Activated CD8-positive, alpha-beta memory T cell treated with anti-CD3 and anti-CD28 coated beads, Interleukin-2, amount 50 U/mL, for 4 hours (primary cell): ENCODE results near the gene CST6.

Source experiments
- DNase-seq: peaks from one replicate; pipeline ENCODE4 v3.0.0-alpha.2; 2020

CST6 gene

DNA sequence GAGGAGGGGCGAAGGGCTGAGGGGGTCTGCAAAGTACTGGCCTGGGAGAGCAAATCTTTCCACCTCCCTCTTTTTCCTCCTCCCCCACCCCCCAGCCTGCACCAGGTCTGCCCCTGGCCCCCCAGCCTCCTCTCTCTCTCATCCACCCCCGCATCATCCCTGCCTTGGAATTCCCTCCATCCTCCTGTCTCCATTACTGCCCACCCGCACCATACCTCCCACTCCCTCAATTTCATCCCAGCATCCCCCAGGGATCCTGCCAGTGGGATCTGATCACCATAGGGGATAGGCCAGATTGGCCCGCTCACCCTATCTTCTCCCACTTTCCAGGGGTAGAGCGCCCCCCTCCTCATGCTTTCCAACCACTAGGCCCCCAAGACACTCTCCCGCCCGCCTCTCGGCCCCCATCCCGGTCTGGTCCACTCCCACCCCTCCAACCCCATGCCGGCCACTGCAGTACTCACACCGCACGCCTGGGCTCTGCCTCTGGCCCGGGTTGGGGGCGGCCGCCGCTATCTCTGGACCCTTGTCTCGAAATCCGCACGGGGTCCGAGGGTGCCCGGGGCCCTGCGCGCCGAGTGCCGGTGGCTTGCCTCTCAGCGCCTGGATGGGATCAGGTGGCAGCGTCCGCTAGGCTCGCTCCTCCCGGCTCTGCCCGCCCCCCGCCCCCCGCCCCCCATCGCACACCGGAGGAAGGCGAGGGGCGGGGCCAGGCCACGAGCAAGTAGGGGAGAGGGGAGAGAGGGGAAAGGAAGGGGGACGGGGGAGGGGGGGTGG lies 36.9 kb downstream of the CST6 start, which contains the start of gene GAL3ST3:
GAL3ST3 (minus strand) TSS at position 615 of the 777 bp plus-strand sequence. CDS start 3,746 bp downstream, outside the sequence.
- no peak for DNase-seq

DNA sequence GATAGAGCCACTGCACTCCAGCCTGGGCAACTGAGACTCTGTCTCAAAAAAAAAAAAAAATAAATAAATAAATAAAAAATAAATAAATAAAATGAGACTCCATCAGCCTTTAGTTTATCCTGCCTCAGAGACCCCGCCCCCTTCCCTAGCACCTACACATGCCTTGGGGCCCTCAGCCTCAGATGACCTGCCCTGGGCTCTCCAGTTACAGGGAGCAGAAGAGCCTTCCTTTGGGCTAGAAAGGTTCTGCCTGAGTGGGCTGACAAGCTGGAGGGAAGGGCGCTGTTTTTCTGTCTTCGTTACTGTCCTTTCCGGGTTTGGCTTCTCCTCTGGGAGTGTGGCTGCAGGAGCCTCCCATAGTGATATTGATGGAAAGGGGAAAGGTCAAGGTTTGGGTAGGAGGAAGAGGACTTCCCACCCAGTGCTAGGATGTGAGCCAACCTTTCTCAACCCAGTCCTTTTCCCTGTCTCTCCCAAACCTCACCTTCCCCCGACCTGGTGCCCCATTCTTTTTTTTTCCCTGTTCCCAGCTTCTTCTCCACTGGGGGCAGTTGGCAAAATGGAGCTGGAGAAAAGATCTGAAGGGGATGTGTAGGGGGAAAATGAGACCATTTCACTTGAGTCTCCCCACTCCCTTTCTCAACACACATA lies 38.9 kb downstream of the CST6 start:
- DNase-seq: no peak

DNA sequence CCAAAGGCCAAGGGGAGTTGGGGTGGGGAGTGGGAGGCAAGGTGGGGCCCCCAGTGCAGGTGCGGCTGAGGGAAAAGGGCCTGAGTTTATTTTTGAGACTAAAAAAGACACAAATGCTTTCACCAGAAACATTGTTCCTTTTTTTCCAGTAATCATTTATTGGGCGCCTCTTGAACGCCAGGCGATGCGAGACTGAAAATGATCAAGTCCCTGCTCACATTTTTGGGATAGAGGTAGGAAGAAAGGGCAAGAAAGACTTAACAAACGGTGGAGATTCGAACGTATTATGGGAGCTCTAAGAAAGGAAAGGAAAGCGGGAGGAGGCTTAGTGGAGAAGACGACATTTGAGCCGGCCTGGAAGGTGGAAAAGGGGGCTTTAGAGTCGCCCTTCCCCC lies 39.6 kb downstream of the CST6 start:
- DNase-seq: no peak

DNA sequence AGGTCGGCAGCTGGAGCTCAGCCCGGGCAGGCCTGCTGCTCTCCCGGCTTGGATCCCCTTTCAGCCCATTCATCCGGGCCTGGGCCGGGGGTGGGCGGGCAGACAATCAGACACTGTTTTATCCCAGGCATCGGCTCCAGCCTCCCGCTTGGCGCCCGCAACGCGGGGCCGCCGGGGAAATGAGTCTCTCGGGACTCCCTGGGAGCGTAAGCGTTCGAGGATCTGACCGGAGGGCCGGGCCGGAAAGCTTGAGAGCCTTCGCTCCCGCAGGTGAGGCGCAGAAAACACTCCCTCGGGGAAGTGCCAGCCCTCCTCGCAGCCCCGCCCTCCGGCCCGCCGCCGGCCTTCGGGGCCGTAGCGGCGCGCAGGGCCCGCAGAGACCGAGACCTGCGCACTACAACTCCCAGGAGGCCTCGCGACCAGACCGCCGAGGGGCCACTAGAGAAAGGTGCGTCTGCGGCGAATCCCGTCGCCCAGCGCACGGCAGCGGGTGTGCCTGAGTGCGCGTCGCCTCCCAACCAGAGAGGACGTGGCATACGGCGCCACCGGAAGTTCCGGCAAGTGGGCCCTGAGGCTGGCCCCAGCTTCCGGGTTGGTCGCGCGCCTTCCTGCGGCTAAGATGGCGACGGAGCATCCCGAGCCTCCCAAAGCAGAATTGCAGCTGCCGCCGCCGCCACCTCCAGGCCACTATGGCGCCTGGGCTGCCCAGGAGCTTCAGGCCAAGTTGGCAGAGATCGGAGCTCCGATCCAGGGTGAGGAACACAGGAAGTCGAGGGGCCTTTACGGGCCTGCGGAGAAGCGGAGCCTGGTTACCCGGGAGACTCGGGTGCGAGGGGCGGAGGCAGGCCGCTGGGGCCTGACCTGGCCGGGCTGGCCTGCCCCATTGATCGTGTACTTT lies 40.2 kb downstream of the CST6 start, which contains the start of gene SF3B2:
SF3B2 (plus strand) TSS at position 599 of the 898 bp plus-strand sequence; CDS start at position 620, 21 bp downstream.
- DNase-seq: peak; percentile 93

GRCh38 chr11:66052664-66052982 lies 40.8 kb downstream of the CST6 start:
- no peak for DNase-seq

DNA sequence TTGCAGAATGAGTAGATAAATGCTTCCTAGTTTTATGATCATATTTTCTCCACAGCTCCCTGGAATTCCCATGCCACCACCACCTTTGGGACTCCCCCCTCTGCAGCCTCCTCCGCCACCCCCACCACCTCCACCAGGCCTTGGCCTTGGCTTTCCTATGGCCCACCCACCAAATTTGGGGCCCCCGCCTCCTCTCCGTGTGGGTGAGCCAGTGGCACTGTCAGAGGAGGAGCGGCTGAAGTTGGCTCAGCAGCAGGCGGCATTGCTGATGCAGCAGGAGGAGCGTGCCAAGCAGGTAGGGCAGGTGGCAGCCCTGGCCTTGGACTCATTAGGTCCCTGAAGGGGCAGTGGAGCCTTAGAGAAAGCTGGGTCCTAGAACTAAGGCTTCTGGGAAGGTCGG lies 43.2 kb downstream of the CST6 start:
- DNase-seq: no peak

GRCh38 chr11:66056501-66056900 lies 44.7 kb downstream of the CST6 start:
- DNase-seq: no peak

- no peak for DNase-seq
Measured at GRCh38 chr11:66059966-66060680, 48.3 kb downstream of the CST6 start.

DNA sequence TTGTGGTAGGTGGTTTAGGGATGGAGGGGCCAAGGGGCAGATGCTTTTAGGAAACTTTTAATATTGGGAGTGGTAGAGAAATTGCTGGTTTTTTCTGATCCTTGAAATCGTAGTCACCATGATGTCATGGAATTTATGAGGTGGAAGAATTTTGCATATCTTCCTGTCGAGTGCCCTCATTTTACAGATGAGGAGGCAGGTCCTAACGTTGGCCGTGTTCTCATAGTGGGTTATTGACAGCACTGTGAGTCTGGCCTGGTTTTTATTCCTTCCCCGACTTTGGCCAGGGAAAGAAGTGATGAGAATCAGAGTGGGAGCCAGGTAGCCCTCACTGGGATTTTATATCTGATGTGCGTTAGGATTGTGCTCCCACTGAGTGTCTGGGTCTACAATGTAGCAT lies 49.5 kb downstream of the CST6 start:
- no peak for DNase-seq

DNA sequence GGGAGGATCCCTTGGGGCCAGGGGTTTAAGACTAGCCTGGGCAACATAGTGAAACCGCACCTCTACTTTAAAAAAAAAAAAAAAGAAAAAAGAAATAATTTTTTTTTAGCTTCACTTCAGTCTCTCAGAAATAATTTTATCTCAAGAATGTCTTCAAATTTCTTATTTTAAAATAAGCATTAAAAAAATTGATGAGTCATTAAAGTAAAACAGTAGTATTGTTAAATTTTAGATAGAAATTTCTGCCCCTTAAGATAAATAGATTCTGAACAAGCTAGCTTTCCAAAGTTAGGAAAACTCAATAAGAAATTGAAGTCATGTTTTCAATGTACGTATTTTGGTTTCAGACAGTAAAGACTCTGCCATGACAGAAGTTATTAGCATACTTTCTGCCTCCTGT lies 50.6 kb downstream of the CST6 start:
- DNase-seq: no peak
